ENCODE measurements around the gene EML1.

Gene EML1

DNA sequence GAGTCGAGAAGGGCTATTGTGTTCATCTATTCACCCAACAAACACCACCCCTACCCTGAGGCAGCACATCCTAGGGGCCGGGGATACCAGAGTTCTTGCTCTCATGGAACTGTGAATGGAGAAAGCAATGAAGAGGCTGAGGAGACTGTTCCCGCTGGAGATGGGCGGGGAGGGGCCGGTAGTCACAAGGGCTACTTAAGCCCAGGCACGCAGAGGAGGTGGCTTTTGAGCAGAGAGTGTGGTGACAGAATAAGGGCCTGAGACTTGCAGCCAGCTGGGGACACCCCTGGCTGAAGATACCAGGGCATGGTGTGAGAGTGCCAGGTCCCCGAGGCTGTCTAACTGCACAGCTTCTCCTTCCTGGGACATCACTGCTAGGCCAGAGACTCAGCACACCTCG is 157.9 kb downstream of the EML1 start:
- ChIA-PET CTCF (no interaction called here), POLR2A (interaction anchor here (1.0 kb wide), 1 partner anchor 20 kb away, joined by 3 read pairs; no protein-coding TSS in a partner anchor)
- DNase-seq (ENCODE audit: extremely low spot score), result no peak
- TF ChIP-seq HDGF (IDR thresholded peaks at IDR 0.05; ENCODE audit: borderline replicate concordance) (no peak), ZNF384 (IDR thresholded peaks at IDR 0.05) (no peak), BHLHE40 (IDR thresholded peaks at IDR 0.05; ENCODE audit: borderline replicate concordance) (no peak), NFRKB (IDR thresholded peaks at IDR 0.05) (no peak), FOXK2 (IDR thresholded peaks at IDR 0.05) (no peak), ARNT (IDR thresholded peaks at IDR 0.05) (no peak), SUZ12 (IDR thresholded peaks at IDR 0.05) (no peak), ELF4 (IDR thresholded peaks at IDR 0.05) (no peak)

DNA sequence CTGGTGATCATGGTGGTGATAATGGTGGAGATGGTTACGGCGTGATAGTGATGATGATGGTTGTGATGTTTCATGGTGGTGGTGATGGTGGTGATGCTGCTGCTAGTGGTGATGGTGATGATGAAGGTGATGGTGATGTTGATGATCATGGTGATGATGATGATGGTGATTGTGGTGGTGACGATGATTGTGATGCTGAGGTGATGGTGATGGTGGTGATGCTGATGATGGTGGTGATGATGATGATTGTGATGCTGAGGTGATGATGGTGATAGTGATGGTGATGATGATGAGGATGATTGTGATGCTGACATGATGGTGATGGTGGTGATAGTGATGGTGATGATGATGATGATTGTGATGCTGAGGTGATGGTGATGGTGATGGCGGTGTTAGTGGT is 158.8 kb downstream of the EML1 start:
- TF ChIP-seq FOXK2 (IDR thresholded peaks at IDR 0.05), result no peak
- ChIA-PET CTCF (no interaction called here), POLR2A (no interaction called here)
- no peak for DNase-seq (ENCODE audit: extremely low spot score)

DNA sequence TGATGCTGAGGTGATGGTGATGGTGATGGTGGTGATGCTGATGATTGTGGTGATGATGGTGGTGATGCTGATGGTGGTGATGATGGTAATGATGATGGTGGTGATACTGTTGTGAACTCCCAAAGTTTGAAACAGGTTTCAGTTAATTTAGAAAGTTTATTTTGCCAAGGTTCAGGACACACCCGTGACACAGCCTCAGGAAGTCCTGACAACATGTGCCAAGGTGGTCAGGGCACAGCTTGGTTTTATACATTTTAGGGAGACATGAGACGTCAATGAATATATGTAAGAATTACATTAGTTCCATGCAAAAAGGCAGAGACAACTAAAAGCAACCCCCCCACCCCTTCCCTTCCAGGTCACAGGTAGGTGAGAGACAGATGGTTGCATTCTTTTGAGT is 159.2 kb downstream of the EML1 start:
- ChIA-PET POLR2A (no interaction called here), CTCF (no interaction called here)
- no peak for TF ChIP-seq TARDBP (IDR thresholded peaks at IDR 0.05)
- no peak for TF ChIP-seq L3MBTL2 (conservative IDR thresholded peaks at IDR 0.05)
- no peak for TF ChIP-seq HDGF (IDR thresholded peaks at IDR 0.05; ENCODE audit: borderline replicate concordance)
- no peak for TF ChIP-seq ARNT (IDR thresholded peaks at IDR 0.05)
- TF ChIP-seq FOXK2 (IDR thresholded peaks at IDR 0.05), result no peak
- no peak for TF ChIP-seq ELF4 (IDR thresholded peaks at IDR 0.05)
- no peak for TF ChIP-seq ZNF384 (IDR thresholded peaks at IDR 0.05)
- no peak for TF ChIP-seq CTBP1 (IDR thresholded peaks at IDR 0.05; ENCODE audit: borderline replicate concordance)
- TF ChIP-seq NFRKB (IDR thresholded peaks at IDR 0.05), result no peak
- DNase-seq (ENCODE audit: extremely low spot score), result no peak

- ChIA-PET POLR2A (interaction anchor here (0.8 kb wide), 1 partner anchor 186 kb away, joined by 3 read pairs; no protein-coding TSS in a partner anchor), CTCF (interaction anchor here (1.7 kb wide), 1 partner anchor 9 kb away, joined by 7 read pairs; no protein-coding TSS in a partner anchor)
- DNase-seq (ENCODE audit: extremely low spot score), result no peak
- no peak for TF ChIP-seq ZNF384 (IDR thresholded peaks at IDR 0.05)
- TF ChIP-seq BHLHE40 (IDR thresholded peaks at IDR 0.05; ENCODE audit: borderline replicate concordance), result no peak
- no peak for TF ChIP-seq ARNT (IDR thresholded peaks at IDR 0.05)
- TF ChIP-seq LEF1 (IDR thresholded peaks at IDR 0.05; ENCODE audit: borderline replicate concordance), result no peak
- no peak for TF ChIP-seq FOXM1 (IDR thresholded peaks at IDR 0.05; ENCODE audit: borderline replicate concordance)
- no peak for TF ChIP-seq HDGF (IDR thresholded peaks at IDR 0.05; ENCODE audit: borderline replicate concordance)
- no peak for TF ChIP-seq SP1 (IDR thresholded peaks at IDR 0.05)
- TF ChIP-seq FOXK2 (IDR thresholded peaks at IDR 0.05), result no peak
- TF ChIP-seq CTBP1 (IDR thresholded peaks at IDR 0.05; ENCODE audit: borderline replicate concordance), result no peak
- TF ChIP-seq FOXA1 (IDR thresholded peaks at IDR 0.05), result no peak
- no peak for TF ChIP-seq SUZ12 (IDR thresholded peaks at IDR 0.05)
- TF ChIP-seq ELF4 (IDR thresholded peaks at IDR 0.05), result no peak
- TF ChIP-seq TARDBP (IDR thresholded peaks at IDR 0.05), result no peak
- no peak for TF ChIP-seq PKNOX1 (IDR thresholded peaks at IDR 0.05)
- TF ChIP-seq NFRKB (IDR thresholded peaks at IDR 0.05), result no peak
- TF ChIP-seq L3MBTL2 (conservative IDR thresholded peaks at IDR 0.05), result no peak
Observed at GRCh38 chr14:99955826-99956455, 162.7 kb downstream of the EML1 start.

GRCh38 chr14:99958380-99958779 is 165.2 kb downstream of the EML1 start:
- DNase-seq (ENCODE audit: extremely low spot score), result no peak
- ChIA-PET CTCF (no interaction called here), POLR2A (no interaction called here)
- TF ChIP-seq ARNT (IDR thresholded peaks at IDR 0.05) (no peak), ELF4 (IDR thresholded peaks at IDR 0.05) (no peak), L3MBTL2 (conservative IDR thresholded peaks at IDR 0.05) (no peak)

- ChIA-PET POLR2A (no interaction called here), CTCF (interaction anchor here (0.6 kb wide), 2 partner anchors 19 to 63 kb away, joined by 3 to 4 read pairs; no protein-coding TSS in a partner anchor)
- no peak for TF ChIP-seq ARNT (IDR thresholded peaks at IDR 0.05)
- no peak for TF ChIP-seq ELF4 (IDR thresholded peaks at IDR 0.05)
- TF ChIP-seq FOXM1 (IDR thresholded peaks at IDR 0.05; ENCODE audit: borderline replicate concordance), result no peak
- no peak for TF ChIP-seq SUZ12 (IDR thresholded peaks at IDR 0.05)
- no peak for TF ChIP-seq BHLHE40 (IDR thresholded peaks at IDR 0.05; ENCODE audit: borderline replicate concordance)
- TF ChIP-seq SP1 (IDR thresholded peaks at IDR 0.05), result no peak
- TF ChIP-seq NFRKB (IDR thresholded peaks at IDR 0.05), result no peak
- TF ChIP-seq FOXA1 (IDR thresholded peaks at IDR 0.05), result no peak
- no peak for TF ChIP-seq L3MBTL2 (conservative IDR thresholded peaks at IDR 0.05)
- no peak for TF ChIP-seq FOXK2 (IDR thresholded peaks at IDR 0.05)
- no peak for TF ChIP-seq LEF1 (IDR thresholded peaks at IDR 0.05; ENCODE audit: borderline replicate concordance)
- TF ChIP-seq PKNOX1 (IDR thresholded peaks at IDR 0.05), result no peak
- TF ChIP-seq CTBP1 (IDR thresholded peaks at IDR 0.05; ENCODE audit: borderline replicate concordance), result no peak
- TF ChIP-seq ZNF384 (IDR thresholded peaks at IDR 0.05), result no peak
- TF ChIP-seq TARDBP (IDR thresholded peaks at IDR 0.05), result no peak
- TF ChIP-seq HDGF (IDR thresholded peaks at IDR 0.05; ENCODE audit: borderline replicate concordance), result no peak
- no peak for DNase-seq (ENCODE audit: extremely low spot score)
Observed at GRCh38 chr14:99961826-99962518, 168.8 kb downstream of the EML1 start.

GRCh38 chr14:99964979-99965378 is 171.8 kb downstream of the EML1 start:
- CTCF ChIA-PET, result interaction anchor here (0.5 kb wide), 1 partner anchor 38 kb away, joined by 5 read pairs; no protein-coding TSS in a partner anchor
- POLR2A ChIA-PET, result no interaction called here
- no peak for DNase-seq (ENCODE audit: extremely low spot score)
- no peak for TF ChIP-seq FOXA1 (IDR thresholded peaks at IDR 0.05)
- no peak for TF ChIP-seq FOXK2 (IDR thresholded peaks at IDR 0.05)

Data from HEK293T (cell line).